ENCODE results near the gene MYO7B.
"Not testable (repeated sequence)": the region's sequence is repeated elsewhere in the genome, so short reads cannot be mapped to it uniquely, and the experiment has no call there.

The MYO7B gene

DNA sequence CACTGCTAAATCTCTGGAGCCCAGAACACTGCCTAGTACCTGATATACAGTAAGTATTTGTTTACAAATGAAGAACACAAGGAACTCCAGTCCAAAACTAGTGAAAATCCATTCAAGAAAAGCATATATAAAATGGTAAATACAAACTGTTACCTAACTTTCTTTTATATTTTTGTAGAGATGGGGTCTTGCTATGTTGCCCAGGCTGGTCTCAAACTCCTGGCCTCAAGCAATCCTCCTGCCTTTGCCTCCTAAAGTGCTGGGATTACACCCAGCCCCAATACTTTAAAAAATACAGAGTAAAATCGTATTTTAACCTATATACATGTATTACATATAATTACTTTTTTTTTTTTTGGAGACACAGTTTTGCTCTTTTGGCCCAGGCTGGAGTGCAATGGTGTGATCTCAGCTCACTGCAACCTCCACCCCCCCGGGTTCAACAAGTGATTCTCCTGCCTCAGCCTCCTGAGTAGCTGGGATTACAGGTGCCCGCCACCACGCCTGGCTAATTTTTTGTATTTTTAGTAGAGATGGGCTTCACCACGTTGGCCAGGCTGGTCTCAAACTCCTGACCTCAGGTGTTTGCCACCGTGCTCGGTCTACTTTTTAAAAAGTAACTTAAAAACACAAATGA is 11.2 kb upstream of the MYO7B start:
- not testable (repeated sequence) for DNase-seq

DNA sequence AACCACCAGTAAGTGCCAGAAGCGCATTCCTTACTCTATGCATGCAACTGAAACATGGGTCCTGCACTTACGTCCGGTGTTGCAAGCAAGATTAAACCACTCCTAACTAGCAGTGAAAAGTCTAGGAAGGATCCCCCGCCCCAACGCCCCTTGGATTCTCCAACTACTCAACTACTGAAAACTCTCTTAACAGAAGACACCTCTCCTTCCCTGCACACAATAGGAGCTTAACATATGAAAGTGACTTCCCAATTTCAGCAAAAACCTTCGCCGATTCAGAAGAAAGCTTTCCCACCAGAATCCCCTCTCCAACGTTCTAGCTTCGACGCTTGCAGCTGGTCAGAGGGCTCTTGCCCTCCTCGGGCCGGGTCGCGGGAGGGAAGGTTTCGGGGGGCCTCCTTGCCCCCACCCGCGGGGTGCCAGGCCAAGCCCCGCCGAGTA is 9.8 kb upstream of the MYO7B start:
- peak; percentile 53 for DNase-seq

- peak; percentile 99 for DNase-seq
These were observed 9.1 kb upstream of the MYO7B start, which contains the start of gene IWS1 for GRCh38 chr2:127526132-127527000. Gene IWS1, minus strand, starts transcription at chr2:127526489. Its CDS starts 281 bp downstream, at chr2:127526208.

- peak; percentile 68 for DNase-seq
These were observed 8.3 kb upstream of the MYO7B start for GRCh38 chr2:127527001-127527804.

GRCh38 chr2:127528487-127528886 is 7.0 kb upstream of the MYO7B start:
- no peak for DNase-seq

GRCh38 chr2:127529416-127529815 is 6.1 kb upstream of the MYO7B start:
- not testable (repeated sequence) for DNase-seq

- peak; percentile 21 for DNase-seq
These were observed 5.0 kb upstream of the MYO7B start for GRCh38 chr2:127530245-127531140.

GRCh38 chr2:127531221-127531648 is 4.2 kb upstream of the MYO7B start:
- no peak for DNase-seq

- DNase-seq = no peak
These were observed 3.2 kb upstream of the MYO7B start for GRCh38 chr2:127532296-127532695.

DNA sequence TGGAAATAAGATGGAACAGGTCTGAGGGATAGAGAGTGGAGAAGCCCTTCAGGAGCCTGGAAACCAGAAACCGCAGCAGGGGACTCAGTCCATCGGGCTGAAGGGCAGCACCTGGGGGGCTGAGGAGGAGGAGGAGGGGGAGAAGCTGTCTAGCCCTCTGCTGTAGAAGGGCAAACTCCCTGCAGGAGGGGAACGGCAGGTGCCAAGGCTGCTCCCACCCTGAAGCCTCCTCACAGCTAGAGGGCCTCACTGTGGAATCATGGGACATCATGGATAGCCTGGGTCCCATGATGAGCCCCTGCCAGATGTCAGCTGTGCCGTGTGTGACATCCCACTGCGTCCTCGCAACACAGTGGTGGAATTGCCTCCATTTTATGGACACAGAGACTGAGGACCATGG is 435 bp downstream of the MYO7B start:
- no peak for DNase-seq

DNA sequence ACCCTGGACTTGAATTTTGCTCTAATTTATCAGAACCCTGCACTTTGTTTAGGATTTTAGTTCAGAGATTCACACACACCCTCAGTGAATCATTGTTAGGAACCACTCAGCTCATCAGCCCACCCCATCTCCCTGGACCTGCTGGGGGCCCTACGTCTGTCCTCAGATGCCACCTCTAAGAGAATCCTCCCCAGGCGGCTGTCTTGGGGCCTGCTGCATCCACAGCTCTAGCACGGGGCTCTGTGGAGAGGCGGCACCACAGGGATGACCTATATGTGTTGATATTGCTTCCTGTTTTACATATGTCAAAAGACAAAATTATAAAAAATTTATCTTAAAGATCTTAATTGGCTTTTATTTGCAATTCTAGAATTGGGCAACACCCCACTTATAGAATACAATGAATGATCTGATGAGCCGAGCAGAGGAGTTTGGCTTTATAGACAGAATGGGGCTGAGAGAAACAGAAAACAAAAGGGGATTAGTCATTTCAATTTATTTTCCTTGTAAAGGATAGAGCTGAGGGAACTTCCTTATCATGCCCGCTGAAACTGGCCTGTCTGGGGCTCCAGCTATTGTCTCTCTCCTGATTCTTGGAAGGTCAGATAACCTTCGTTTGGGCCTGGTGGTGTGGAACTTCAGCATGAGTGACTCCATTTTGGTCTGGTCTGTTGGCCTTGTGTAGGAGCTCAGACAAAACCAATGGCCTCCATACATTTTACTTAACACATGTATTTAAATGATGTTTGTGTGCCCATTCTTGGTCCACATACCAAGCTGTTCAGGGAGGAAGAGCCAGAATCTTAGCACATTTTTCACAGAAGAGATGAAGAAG is 1.4 kb downstream of the MYO7B start:
- DNase-seq = peak; percentile 30

GRCh38 chr2:127537644-127538043 is 2.2 kb downstream of the MYO7B start:
- DNase-seq = no peak

DNA sequence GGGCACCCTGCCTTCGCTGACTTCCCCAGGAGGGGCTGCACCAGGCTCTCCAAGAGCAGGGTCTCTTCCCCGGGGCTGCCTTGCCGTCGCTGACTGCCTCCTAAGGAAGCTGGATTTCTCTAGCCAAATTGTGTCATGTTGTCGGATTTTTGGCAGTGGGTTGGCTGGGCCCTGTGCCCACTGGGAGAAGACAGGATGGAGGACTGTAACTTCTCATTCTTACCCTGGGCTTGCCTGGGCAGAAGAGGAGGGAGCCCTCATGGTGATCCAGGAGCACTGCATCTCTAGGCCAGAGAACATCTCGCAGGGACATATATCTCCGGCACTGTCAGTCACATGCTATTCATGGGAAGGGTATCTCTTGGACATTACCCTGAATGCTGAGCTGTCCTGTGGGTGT is 6.3 kb downstream of the MYO7B start:
- DNase-seq = no peak

DNA sequence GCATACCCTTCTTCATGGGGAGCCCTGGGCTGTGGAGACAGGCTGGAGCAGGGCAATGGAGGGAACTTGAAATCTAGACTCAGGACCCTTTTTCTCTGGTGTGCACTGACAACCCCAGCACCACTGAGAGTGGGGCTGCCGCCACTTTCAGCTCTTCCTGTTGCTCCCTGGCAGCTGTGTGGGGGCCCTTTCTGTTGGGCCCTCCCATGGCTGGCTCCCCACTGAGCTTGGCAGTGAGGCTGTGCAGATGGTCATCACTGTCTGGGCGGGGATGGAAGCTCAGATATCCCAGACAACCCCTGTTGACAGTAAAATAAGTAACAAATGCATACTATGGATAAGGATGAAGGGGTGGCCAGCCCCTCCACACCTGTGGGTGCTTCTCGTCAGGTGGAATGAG is 6.7 kb downstream of the MYO7B start:
- DNase-seq = peak; percentile 10

DNA sequence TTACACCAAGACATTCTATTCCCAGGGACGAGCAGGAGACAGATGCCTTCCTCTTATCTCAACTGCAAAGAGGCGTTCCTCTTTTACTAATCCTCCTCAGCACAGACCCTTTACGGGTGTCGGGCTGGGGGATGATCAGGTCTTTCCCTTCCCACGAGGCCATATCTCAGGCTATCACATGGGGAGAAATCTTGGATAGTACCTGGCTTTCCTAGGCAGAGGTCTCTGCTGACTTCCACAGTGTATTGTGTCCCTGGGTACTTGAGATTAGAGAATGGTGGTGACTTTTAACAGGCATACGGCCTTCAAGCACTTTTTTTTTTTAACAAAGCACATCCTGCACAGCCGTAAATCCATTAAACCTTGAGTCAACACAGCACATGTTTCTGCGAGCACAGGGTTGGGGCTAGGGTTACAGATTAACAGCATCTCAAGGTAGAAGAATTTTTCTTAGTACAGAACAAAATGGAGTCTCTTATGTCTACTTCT is 7.6 kb downstream of the MYO7B start:
- peak; percentile 88 for DNase-seq

GRCh38 chr2:127545189-127545588 is 9.7 kb downstream of the MYO7B start:
- no peak for DNase-seq

GRCh38 chr2:127545796-127546195 is 10.3 kb downstream of the MYO7B start:
- no peak for DNase-seq

DNA sequence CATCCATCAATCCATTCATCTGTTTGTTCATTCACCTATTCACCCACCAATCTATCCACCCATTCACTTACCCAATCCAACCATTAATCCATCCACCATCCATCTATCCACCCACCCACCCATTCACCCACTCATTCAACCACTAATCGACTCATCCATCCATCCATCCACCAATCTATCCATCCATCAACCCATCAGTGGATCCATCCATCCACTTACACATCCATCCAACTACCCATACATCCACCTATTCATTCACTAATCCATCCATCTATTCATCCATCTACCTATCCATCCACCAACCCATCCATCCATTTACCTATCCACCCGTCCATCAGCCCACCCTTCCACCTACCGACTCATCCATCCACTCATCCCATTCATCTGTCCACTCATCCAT is 11.3 kb downstream of the MYO7B start:
- DNase-seq = no peak

- DNase-seq = no peak
These were observed 15.9 kb downstream of the MYO7B start for GRCh38 chr2:127551221-127551930.

- DNase-seq = no peak
These were observed 16.9 kb downstream of the MYO7B start for GRCh38 chr2:127552336-127552735.

Measured in DMS53 (cell line).